SJCRH30 (cell line): ENCODE data around the gene SFT2D1. TPM values are rescaled to one million over a fixed set of nuclear protein-coding genes. Genes with fewer than 3 reads are reported as not detected.

Experiments
- DNase-seq, 2 experiments: peaks; one replicate each; pipeline ENCODE4 v3.0.0-alpha.2; 2015 to 2020
- H3K27ac ChIP-seq: fragments of 250-450 bp; sonication (Bioruptor Pico); 2 replicates; pipeline ENCODE4 v1.5.1; 2020; ENCODE audit warnings: mild to moderate bottlenecking, moderate library complexity
- H3K27me3 ChIP-seq: fragments of 250-450 bp; sonication (Bioruptor Pico); 2 replicates; pipeline ENCODE4 v1.5.1; 2020; ENCODE audit warnings: mild to moderate bottlenecking, moderate library complexity
- H3K36me3 ChIP-seq: fragments of 250-450 bp; sonication (Bioruptor Pico); 2 replicates; pipeline ENCODE4 v1.5.1; 2020; ENCODE audit warnings: mild to moderate bottlenecking, moderate library complexity
- H3K4me1 ChIP-seq: fragments of 250-450 bp; sonication (Bioruptor Pico); 2 replicates; pipeline ENCODE4 v1.5.1; 2020; ENCODE audit warnings: mild to moderate bottlenecking, moderate library complexity
- H3K4me3 ChIP-seq: fragments of 250-450 bp; sonication (Bioruptor Pico); 2 replicates; pipeline ENCODE4 v1.5.1; 2020; ENCODE audit warnings: mild to moderate bottlenecking, moderate library complexity
- H3K9me3 ChIP-seq: fragments of 250-450 bp; sonication (Bioruptor Pico); replicated peaks from 2 replicates; pipeline ENCODE4 v1.5.1; 2020; ENCODE audit warnings: mild to moderate bottlenecking, moderate library complexity
- total RNA-seq: library from RNA; depleted of rRNA; stranded (reverse); fragments of >200 nt; shearing (Covaris generic); gene quantifications from 2 replicates; pipeline ENCODE4 v1.2.3, GENCODE V29; 2014

Gene SFT2D1
- total RNA-seq, 1 experiment from 2014 or later, result 75.8 TPM

GRCh38 chr6:166333172-166333995, 9.0 kb downstream of the SFT2D1 start:
- H3K36me3 ChIP-seq, result peaks cover 52% of the 10 kb centered on the region
- H3K27ac ChIP-seq, result no peak overlapping the region

GRCh38 chr6:166331503-166332415, 10.6 kb downstream of the SFT2D1 start:
- no peak overlapping the region for H3K27ac ChIP-seq
- no peak overlapping the region for H3K4me3 ChIP-seq
- no peaks in the 10 kb centered on the region for H3K27me3 ChIP-seq
- H3K9me3 ChIP-seq, result no peaks in the 10 kb centered on the region
- peaks cover 57% of the 10 kb centered on the region for H3K36me3 ChIP-seq
- H3K4me1 ChIP-seq, result peaks cover 7% of the 10 kb centered on the region
- DNase-seq, result no peak

More at GRCh38 chr6:166333172-166333995, 9.0 kb downstream of the SFT2D1 start:
- Histone ChIP-seq H3K9me3 (no peaks in the 10 kb centered on the region), H3K4me3 (no peak overlapping the region), H3K4me1 (peaks cover 14% of the 10 kb centered on the region), H3K27me3 (no peaks in the 10 kb centered on the region)
- DNase-seq, result no peak

GRCh38 chr6:166330612-166331011, 11.7 kb downstream of the SFT2D1 start:
- H3K4me3 ChIP-seq, result no peak overlapping the region
- H3K36me3 ChIP-seq, result peaks cover 57% of the 10 kb centered on the region
- H3K4me1 ChIP-seq, result no peaks in the 10 kb centered on the region
- H3K27me3 ChIP-seq, result no peaks in the 10 kb centered on the region
- no peaks in the 10 kb centered on the region for H3K9me3 ChIP-seq
- DNase-seq, result no peak
- H3K27ac ChIP-seq, result no peak overlapping the region

- Histone ChIP-seq H3K4me1 (no peaks in the 10 kb centered on the region), H3K27ac (no peak overlapping the region), H3K9me3 (no peaks in the 10 kb centered on the region), H3K4me3 (no peak overlapping the region), H3K36me3 (peaks cover 57% of the 10 kb centered on the region), H3K27me3 (no peaks in the 10 kb centered on the region)
- no peak for DNase-seq
These were observed 16.8 kb downstream of the SFT2D1 start for GRCh38 chr6:166325383-166326042.

- Histone ChIP-seq H3K9me3 (no peaks in the 10 kb centered on the region), H3K4me3 (no peak overlapping the region), H3K36me3 (peaks cover 47% of the 10 kb centered on the region), H3K27ac (no peak overlapping the region), H3K4me1 (peaks cover 19% of the 10 kb centered on the region), H3K27me3 (no peaks in the 10 kb centered on the region)
- DNase-seq, result no peak
These were observed 18.9 kb downstream of the SFT2D1 start for GRCh38 chr6:166323395-166323794.

GRCh38 chr6:166318649-166319600, 23.4 kb downstream of the SFT2D1 start:
- Histone ChIP-seq H3K36me3 (peaks cover 16% of the 10 kb centered on the region), H3K9me3 (no peaks in the 10 kb centered on the region), H3K27ac (peak overlapping the region; percentile 99), H3K4me3 (peak overlapping the region; percentile 40), H3K4me1 (peaks cover 31% of the 10 kb centered on the region), H3K27me3 (no peaks in the 10 kb centered on the region)
- DNase-seq, result peak; percentile 82 to 84

- Histone ChIP-seq H3K27ac (peak overlapping the region; percentile 99), H3K36me3 (peaks cover 16% of the 10 kb centered on the region), H3K4me3 (peak overlapping the region; percentile 40), H3K27me3 (no peaks in the 10 kb centered on the region), H3K9me3 (no peaks in the 10 kb centered on the region), H3K4me1 (peaks cover 31% of the 10 kb centered on the region)
- peak; percentile 98 for DNase-seq
These were observed 24.1 kb downstream of the SFT2D1 start for GRCh38 chr6:166318227-166318626.

GRCh38 chr6:166317261-166318212, 24.8 kb downstream of the SFT2D1 start:
- H3K4me1 ChIP-seq, result peaks cover 34% of the 10 kb centered on the region
- DNase-seq, result peak; percentile 57 to 68
- H3K9me3 ChIP-seq, result no peaks in the 10 kb centered on the region
- H3K36me3 ChIP-seq, result peaks cover 10% of the 10 kb centered on the region
- peak overlapping the region; percentile 40 for H3K4me3 ChIP-seq
- no peaks in the 10 kb centered on the region for H3K27me3 ChIP-seq
- peak overlapping the region; percentile 99 for H3K27ac ChIP-seq

- no peaks in the 10 kb centered on the region for H3K27me3 ChIP-seq
- no peak for DNase-seq
These were observed 26.9 kb downstream of the SFT2D1 start for GRCh38 chr6:166315436-166315835.

GRCh38 chr6:166314454-166314853, 27.9 kb downstream of the SFT2D1 start:
- Histone ChIP-seq H3K27me3 (no peaks in the 10 kb centered on the region), H3K36me3 (no peaks in the 10 kb centered on the region), H3K27ac (no peak overlapping the region), H3K4me1 (peaks cover 26% of the 10 kb centered on the region), H3K9me3 (no peaks in the 10 kb centered on the region), H3K4me3 (no peak overlapping the region)
- no peak for DNase-seq

More at GRCh38 chr6:166315436-166315835, 26.9 kb downstream of the SFT2D1 start:
- H3K4me1 ChIP-seq, result peaks cover 34% of the 10 kb centered on the region
- H3K27ac ChIP-seq, result no peak overlapping the region
- H3K4me3 ChIP-seq, result no peak overlapping the region
- peaks cover 5% of the 10 kb centered on the region for H3K36me3 ChIP-seq
- no peaks in the 10 kb centered on the region for H3K9me3 ChIP-seq

GRCh38 chr6:166313255-166314070, 28.9 kb downstream of the SFT2D1 start:
- H3K27me3 ChIP-seq, result no peaks in the 10 kb centered on the region
- no peaks in the 10 kb centered on the region for H3K36me3 ChIP-seq
- peak; percentile 62 to 82 for DNase-seq
- no peak overlapping the region for H3K4me3 ChIP-seq
- no peaks in the 10 kb centered on the region for H3K9me3 ChIP-seq
- peaks cover 16% of the 10 kb centered on the region for H3K4me1 ChIP-seq
- no peak overlapping the region for H3K27ac ChIP-seq

- H3K36me3 ChIP-seq, result no peaks in the 10 kb centered on the region
- no peaks in the 10 kb centered on the region for H3K27me3 ChIP-seq
- peaks cover 13% of the 10 kb centered on the region for H3K4me1 ChIP-seq
- H3K4me3 ChIP-seq, result no peak overlapping the region
- no peaks in the 10 kb centered on the region for H3K9me3 ChIP-seq
- no peak overlapping the region for H3K27ac ChIP-seq
- DNase-seq, result no peak
These were observed 29.5 kb downstream of the SFT2D1 start for GRCh38 chr6:166312832-166313231.
